SK-N-SH (cell line): Measurements from ENCODE around the gene APEX2. TPM values are rescaled to one million over a fixed set of nuclear protein-coding genes. Genes with fewer than 3 reads are reported as not detected.

ENCODE experiments used
- CTCF ChIA-PET: fragments of 300-600, 350-600 bp; formaldehyde crosslinking; extraction: SDS; loops from one replicate; lab custom pipeline; 2021; lab: Yijun Ruan, JAX
- POLR2A ChIA-PET: fragments of 350-600 bp; sonication (Branson Sonifier 250); formaldehyde crosslinking; extraction: SDS; loops from one replicate; lab custom pipeline; 2020; ENCODE audit warnings: antibody characterized with exemption, inconsistent platforms; lab: Yijun Ruan, JAX
- DNase-seq: peaks from one replicate; pipeline ENCODE4 v3.0.0; 2012
- H2AFZ ChIP-seq: fragments of 200-600 bp; sonication (generic); 2 replicates; pipeline ENCODE4 v1.8.1; 2016; ENCODE audit warnings: antibody characterized with exemption, mild to moderate bottlenecking, low read depth
- H3F3A ChIP-seq: fragments of 200-600 bp; sonication (generic); replicated peaks from 2 replicates; pipeline ENCODE3; 2016; ENCODE audit warnings: antibody characterized with exemption, mild to moderate bottlenecking; ENCODE audit not compliant: insufficient read depth
- H3K27ac ChIP-seq, 2 experiments: fragments of 200-500 bp in 1 of 2; fragments of 200-600 bp in 1 of 2; sonication (Bioruptor generic) in 1 of 2; sonication (generic), shearing (Covaris generic) in 1 of 2; 2 replicates each; pipeline versions ENCODE4 v1.5.1 to v1.6.1; 2014 to 2016; ENCODE audit warnings: low read depth in 2 of 2, inconsistent platforms in 1 of 2, low read length in 1 of 2, mild to moderate bottlenecking in 1 of 2, mixed read lengths in 1 of 2
- H3K27me3 ChIP-seq: fragments of 200-600 bp; sonication (generic), shearing (Covaris generic); 2 replicates; pipeline ENCODE4 v1.6.1; 2016; ENCODE audit warnings: mixed run types; ENCODE audit not compliant: insufficient read depth
- H3K36me3 ChIP-seq, 2 experiments: fragments of 200-500 bp in 1 of 2; fragments of 200-600 bp in 1 of 2; sonication (Bioruptor generic) in 1 of 2; sonication (generic) in 1 of 2; replicated peaks in 1 of 2; 2 replicates each; pipeline versions ENCODE3 to v1.5.1; 2014 to 2016; ENCODE audit warnings: low read length in 1 of 2, mild to moderate bottlenecking in 1 of 2; ENCODE audit not compliant: insufficient read depth in 2 of 2, control insufficient read depth in 1 of 2
- H3K4me1 ChIP-seq, 2 experiments: fragments of 200-500 bp in 1 of 2; fragments of 200-600 bp in 1 of 2; sonication (Bioruptor generic) in 1 of 2; sonication (generic), shearing (Covaris generic) in 1 of 2; 2 replicates each; pipeline versions ENCODE4 v1.5.1 to v1.6.1; 2014 to 2016; ENCODE audit warnings: low read depth in 1 of 2, low read length in 1 of 2, mixed run types in 1 of 2; ENCODE audit not compliant: insufficient read depth in 2 of 2, control insufficient read depth in 1 of 2
- H3K4me2 ChIP-seq: fragments of 200-600 bp; sonication (generic), shearing (Covaris generic); 2 replicates; pipeline ENCODE4 v1.6.1; 2017; ENCODE audit warnings: mixed run types
- H3K4me3 ChIP-seq, 2 experiments: fragments of 200-500 bp in 1 of 2; fragments of 200-600 bp in 1 of 2; sonication (Bioruptor generic) in 1 of 2; sonication (generic), shearing (Covaris generic) in 1 of 2; 2 replicates each; pipeline versions ENCODE4 v1.5.1 to v1.8.1; 2014 to 2016; ENCODE audit warnings: low read depth in 2 of 2, inconsistent platforms in 1 of 2, low read length in 1 of 2, mild to moderate bottlenecking in 1 of 2, mixed read lengths in 1 of 2, moderate library complexity in 1 of 2
- H3K79me2 ChIP-seq: fragments of 200-600 bp; sonication (generic); 2 replicates; pipeline ENCODE4 v1.8.1; 2017; ENCODE audit warnings: mild to moderate bottlenecking; ENCODE audit not compliant: insufficient read depth
- H3K9ac ChIP-seq: fragments of 200-600 bp; sonication (generic); 2 replicates; pipeline ENCODE4 v1.6.1; 2017; ENCODE audit warnings: mixed run types
- H3K9me2 ChIP-seq: fragments of 200-600 bp; sonication (generic); 2 replicates; pipeline ENCODE4 v1.6.1; 2017; ENCODE audit warnings: mixed run types
- H3K9me3 ChIP-seq: fragments of 200-600 bp; sonication (generic); 2 replicates; pipeline ENCODE4 v1.6.1; 2017; ENCODE audit warnings: mixed run types, mild to moderate bottlenecking, moderate library complexity
- H4K20me1 ChIP-seq: fragments of 200-600 bp; sonication (generic); 2 replicates; pipeline ENCODE4 v1.6.1; 2017; ENCODE audit warnings: mild to moderate bottlenecking, mixed run types; ENCODE audit not compliant: insufficient read depth
- FOXM1 ChIP-seq: IDR thresholded peaks from 2 replicates; pipeline ENCODE4 v1.4.0; 2012; ENCODE audit warnings: low read depth, mild to moderate bottlenecking
- GATA2 ChIP-seq: sonication (generic); formaldehyde crosslinking; IDR thresholded peaks from 2 replicates; pipeline ENCODE4 v1.5.0; 2020; ENCODE audit warnings: mild to moderate bottlenecking, missing genetic modification reagents
- JUND ChIP-seq: IDR thresholded peaks from 2 replicates; pipeline ENCODE4 v1.4.0; 2012
- MEF2A ChIP-seq: IDR thresholded peaks from 2 replicates; pipeline ENCODE4 v1.4.0; 2012; ENCODE audit warnings: low read depth, borderline replicate concordance
- PBX3 ChIP-seq: IDR thresholded peaks from 2 replicates; pipeline ENCODE4; 2012
- WGBS: methylation state at CpG from one replicate; pipeline ENCODE4 v1.1.6; 2017; ENCODE audit warnings: low lambda C conversion rate; 5-methylcytosine and 5-hydroxymethylcytosine counted together
- polyA plus RNA-seq, 3 experiments: library from polyadenylated mRNA; depleted of rRNA; stranded (reverse); fragments of >200 nt; gene quantifications; 2 replicates each; pipeline ENCODE4 v1.2.3, GENCODE V29; 2012

The APEX2 gene
- polyA plus RNA-seq, 1 of the 3 experiments (the other 2 are of a cell fraction), result 23.5 TPM

DNA sequence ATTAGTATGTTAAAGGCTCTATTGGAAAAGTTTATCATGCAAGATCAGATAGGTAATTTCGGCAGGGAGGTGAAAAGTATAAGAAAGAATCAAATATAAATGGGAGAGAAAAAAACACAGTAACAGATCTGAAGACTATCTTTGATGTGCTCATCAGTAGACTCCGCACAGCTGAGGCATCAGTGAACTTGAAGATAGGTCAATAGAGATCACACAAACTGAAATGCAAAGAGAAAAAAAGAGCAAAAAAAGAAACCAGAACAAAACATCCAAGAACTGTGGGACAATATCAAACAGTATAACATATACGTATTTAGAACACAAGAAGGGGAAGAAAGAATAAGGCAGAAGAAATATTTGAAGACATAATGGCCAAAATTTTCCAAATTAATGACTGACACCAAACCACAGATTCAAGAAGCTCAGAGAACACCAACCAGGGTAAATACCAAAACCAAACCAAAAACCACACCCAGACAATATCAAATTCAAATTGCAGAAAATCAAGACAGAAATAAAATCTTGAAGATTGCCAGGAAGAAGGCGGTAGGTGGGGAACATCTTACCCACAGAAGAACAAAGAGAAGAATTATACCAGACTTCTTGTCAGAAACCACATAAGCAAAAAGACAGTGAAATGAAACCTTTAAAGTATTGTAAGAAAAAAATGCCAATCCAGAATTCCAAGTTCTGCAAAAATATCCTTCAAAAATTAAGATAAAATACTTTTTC, 35.2 kb upstream of the APEX2 start:
- H3K27ac ChIP-seq, result no peak overlapping the region
- H3K4me2 ChIP-seq, result no peak overlapping the region
- CTCF ChIA-PET, result no interaction called here
- no peak for DNase-seq
- H3K9ac ChIP-seq, result no peak overlapping the region
- 30% methylated on average over 4 of the region's 4 CpGs for WGBS
- TF ChIP-seq FOXM1, result no peak
- H3K4me3 ChIP-seq, result no peak overlapping the region
- no peaks in the 10 kb centered on the region for H3K79me2 ChIP-seq
- no peaks in the 10 kb centered on the region for H3K36me3 ChIP-seq
- no peaks in the 10 kb centered on the region for H3F3A ChIP-seq
- H4K20me1 ChIP-seq, result no peaks in the 10 kb centered on the region
- no peaks in the 10 kb centered on the region for H3K27me3 ChIP-seq
- POLR2A ChIA-PET, result no interaction called here
- H3K9me3 ChIP-seq, result no peaks in the 10 kb centered on the region
- H3K4me1 ChIP-seq, result no peaks in the 10 kb centered on the region
- H2AFZ ChIP-seq, result no peak overlapping the region
- peaks cover 5% of the 10 kb centered on the region; the same call in 1 of the 2 replicates for H3K9me2 ChIP-seq

DNA sequence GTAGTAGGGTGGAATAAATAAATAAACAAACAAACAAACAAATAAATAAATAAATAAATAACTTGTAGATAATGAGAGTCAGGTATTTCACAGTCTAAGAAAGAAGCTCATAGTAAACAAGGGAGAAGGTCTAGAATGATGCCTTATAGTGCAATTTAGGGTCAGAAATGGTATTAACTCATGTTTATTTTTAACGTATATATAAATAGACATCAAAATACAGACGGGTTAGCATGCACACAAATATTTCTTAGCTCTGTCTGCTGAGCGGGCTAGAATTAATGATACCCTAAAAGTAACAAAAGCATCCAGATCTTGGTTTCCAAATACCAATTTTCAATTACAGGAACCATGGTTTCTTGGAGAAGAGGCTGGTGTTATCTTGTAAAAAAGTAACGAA, 22.8 kb upstream of the APEX2 start:
- H3K4me2 ChIP-seq, result no peak overlapping the region
- no peaks in the 10 kb centered on the region for H3K79me2 ChIP-seq
- 22% methylated on average over 4 of the region's 4 CpGs for WGBS
- H3K36me3 ChIP-seq, result no peaks in the 10 kb centered on the region
- no peak for DNase-seq
- TF ChIP-seq GATA2 (no peak), JUND (no peak)
- no peaks in the 10 kb centered on the region for H3F3A ChIP-seq
- ChIA-PET POLR2A (no interaction called here), CTCF (no interaction called here)
- no peak overlapping the region for H2AFZ ChIP-seq
- no peak overlapping the region for H3K4me3 ChIP-seq
- no peak overlapping the region for H3K27ac ChIP-seq
- H3K9me3 ChIP-seq, result no peaks in the 10 kb centered on the region
- H3K9ac ChIP-seq, result no peak overlapping the region
- H4K20me1 ChIP-seq, result no peaks in the 10 kb centered on the region
- no peaks in the 10 kb centered on the region for H3K27me3 ChIP-seq
- no peaks in the 10 kb centered on the region for H3K4me1 ChIP-seq
- no peaks in the 10 kb centered on the region for H3K9me2 ChIP-seq

- no peaks in the 10 kb centered on the region for H3F3A ChIP-seq
- H4K20me1 ChIP-seq, result no peaks in the 10 kb centered on the region
- H3K9me3 ChIP-seq, result no peaks in the 10 kb centered on the region
- no peak overlapping the region for H3K27ac ChIP-seq
- CTCF ChIA-PET, result no interaction called here
- no peak overlapping the region for H3K4me2 ChIP-seq
- 0 out of 2 replicates have a peak, but pooled peaks have one; percentile 17 for TF ChIP-seq PBX3
- no peak for TF ChIP-seq GATA2
- no peaks in the 10 kb centered on the region for H3K4me1 ChIP-seq
- no peaks in the 10 kb centered on the region for H3K27me3 ChIP-seq
- POLR2A ChIA-PET, result no interaction called here
- H2AFZ ChIP-seq, result no peak overlapping the region
- H3K36me3 ChIP-seq, result no peaks in the 10 kb centered on the region
- H3K9me2 ChIP-seq, result no peaks in the 10 kb centered on the region
- no peak overlapping the region for H3K4me3 ChIP-seq
- DNase-seq, result no peak
- no peak overlapping the region for H3K9ac ChIP-seq
- H3K79me2 ChIP-seq, result no peaks in the 10 kb centered on the region
Measured at GRCh38 chrX:54978448-54978847, 21.7 kb upstream of the APEX2 start.

GRCh38 chrX:54979432-54979831, 20.7 kb upstream of the APEX2 start:
- no peak for DNase-seq
- H3K27me3 ChIP-seq, result no peaks in the 10 kb centered on the region
- H3K9ac ChIP-seq, result no peak overlapping the region
- H3K4me2 ChIP-seq, result no peak overlapping the region
- H3K9me2 ChIP-seq, result no peaks in the 10 kb centered on the region
- no peak overlapping the region for H3K27ac ChIP-seq
- no peaks in the 10 kb centered on the region for H3K9me3 ChIP-seq
- no peak overlapping the region for H3K4me3 ChIP-seq
- H3F3A ChIP-seq, result no peaks in the 10 kb centered on the region
- ChIA-PET CTCF (no interaction called here), POLR2A (no interaction called here)
- H3K4me1 ChIP-seq, result no peaks in the 10 kb centered on the region
- H4K20me1 ChIP-seq, result no peaks in the 10 kb centered on the region
- no peaks in the 10 kb centered on the region for H3K36me3 ChIP-seq
- no peak for TF ChIP-seq MEF2A
- no peaks in the 10 kb centered on the region for H3K79me2 ChIP-seq
- H2AFZ ChIP-seq, result no peak overlapping the region
